HCT116 (cell line): ENCODE data around the gene WDR35. TPM values are rescaled to one million over a fixed set of nuclear protein-coding genes. Genes with fewer than 3 reads are reported as not detected.

ENCODE experiments used
- ATAC-seq: fragments of 200-7000 bp; cut with Tn5 transposase; 2 replicates; pipeline ENCODE4 v1.9.1; 2020; ENCODE audit warnings: mild to moderate bottlenecking, moderate library complexity
- BruUV-seq: library from RNA; stranded (reverse); fragments of 400-500 nt; replicated peaks from 2 replicates; lab custom pipeline; 2021; lab: Mats Ljungman, UMichigan
- CTCF ChIA-PET: fragments of 300-600 bp; sonication (Branson Sonifier 250); formaldehyde crosslinking; loops from one replicate; lab custom pipeline; 2021; ENCODE audit warnings: antibody characterized with exemption; lab: Charles Lee
- POLR2A ChIA-PET: fragments of 300-600, 350-600 bp; sonication (Branson Sonifier 250); formaldehyde crosslinking; loops from one replicate; lab custom pipeline; 2021; ENCODE audit warnings: antibody characterized with exemption; lab: Charles Lee
- RAD21 ChIA-PET, 2 experiments: fragments of 300-600 bp; sonication (Branson Sonifier 250); formaldehyde crosslinking; loops; one replicate each; lab custom pipeline; 2023; ENCODE audit warnings: low total read pairs in 2 of 2; ENCODE audit not compliant: uncharacterized antibody in 2 of 2, unreplicated experiment in 2 of 2, low non-redundant PET in 1 of 2; lab: Charles Lee
- DNase-seq: peaks from one replicate; pipeline ENCODE4 v3.0.0-alpha.2; 2010; ENCODE audit warnings: low read depth, low spot score
- H2AFZ ChIP-seq: fragments of 200-600 bp; shearing (Covaris generic), sonication (generic); 2 replicates; pipeline ENCODE4 v1.6.1; 2017; ENCODE audit warnings: low read depth, mixed run types, mixed read lengths, antibody characterized with exemption, low read length; ENCODE audit not compliant: poor library complexity, severe bottlenecking
- H3K27ac ChIP-seq: 2 replicates; pipeline ENCODE4 v1.5.1; 2012; ENCODE audit warnings: low read depth, low read length
- H3K27me3 ChIP-seq: fragments of 200-600 bp; sonication (generic); 2 replicates; pipeline ENCODE4 v1.6.1; 2016; ENCODE audit warnings: mixed run types, low read length, mixed read lengths; ENCODE audit not compliant: insufficient read depth
- H3K36me3 ChIP-seq, 2 experiments: fragments of 200-500 bp in 1 of 2; fragments of 200-600 bp in 1 of 2; sonication (Bioruptor generic) in 1 of 2; sonication (generic) in 1 of 2; 2 replicates each; pipeline versions ENCODE4 v1.5.1 to v1.6.1; 2014 to 2016; ENCODE audit warnings: low read length in 2 of 2, inconsistent platforms in 1 of 2, mixed read lengths in 1 of 2, mixed run types in 1 of 2; ENCODE audit not compliant: insufficient read depth in 2 of 2, control insufficient read depth in 1 of 2
- H3K4me1 ChIP-seq, 2 experiments: fragments of 200-600 bp in 1 of 2; sonication (generic) in 1 of 2; 2 replicates each; pipeline versions ENCODE4 v1.5.1 to v1.6.1; 2012 to 2017; ENCODE audit warnings: low read length in 2 of 2, inconsistent platforms in 1 of 2, mild to moderate bottlenecking in 1 of 2, mixed read lengths in 1 of 2, mixed run types in 1 of 2, moderate library complexity in 1 of 2; ENCODE audit not compliant: insufficient read depth in 2 of 2, control insufficient read depth in 1 of 2
- H3K4me2 ChIP-seq: fragments of 200-600 bp; sonication (generic); 2 replicates; pipeline ENCODE4 v1.6.1; 2017; ENCODE audit warnings: mixed run types, low read length, mixed read lengths
- H3K4me3 ChIP-seq, 2 experiments: fragments of 200-600 bp in 1 of 2; sonication (generic) in 1 of 2; replicated peaks in 1 of 2; 2 replicates each; pipeline ENCODE4 v1.5.1; 2011 to 2016; ENCODE audit warnings: low read length in 2 of 2, control low read depth in 1 of 2, low read depth in 1 of 2, mild to moderate bottlenecking in 1 of 2, mixed read lengths in 1 of 2, mixed run types in 1 of 2
- H3K79me2 ChIP-seq: fragments of 200-600 bp; sonication (generic); 2 replicates; pipeline ENCODE4 v1.6.1; 2017; ENCODE audit warnings: mild to moderate bottlenecking, mixed run types, low read length, moderate library complexity, mixed read lengths; ENCODE audit not compliant: insufficient read depth
- H3K9ac ChIP-seq: fragments of 200-600 bp; sonication (generic); 2 replicates; pipeline ENCODE4 v1.6.1; 2016; ENCODE audit warnings: low read length, mixed read lengths
- H3K9me2 ChIP-seq: fragments of 200-600 bp; sonication (generic), shearing (Covaris generic); 2 replicates; pipeline ENCODE4 v1.6.1; 2017; ENCODE audit warnings: mixed run types, mild to moderate bottlenecking, moderate library complexity; ENCODE audit not compliant: insufficient read depth
- H3K9me3 ChIP-seq, 2 experiments: fragments of 200-500 bp in 1 of 2; fragments of 200-600 bp in 1 of 2; sonication (Bioruptor generic) in 1 of 2; sonication (generic) in 1 of 2; 2 replicates each; pipeline ENCODE4 v1.6.1; 2014 to 2017; ENCODE audit warnings: low read length in 2 of 2, mixed read lengths in 2 of 2, inconsistent platforms in 1 of 2, low read depth in 1 of 2, mild to moderate bottlenecking in 1 of 2, mixed run types in 1 of 2, moderate library complexity in 1 of 2; ENCODE audit not compliant: control insufficient read depth in 1 of 2, insufficient read depth in 1 of 2
- H4K20me1 ChIP-seq: fragments of 200-600 bp; sonication (generic), shearing (Covaris generic); 2 replicates; pipeline ENCODE4 v1.6.1; 2017; ENCODE audit warnings: mixed run types, mild to moderate bottlenecking, moderate library complexity; ENCODE audit not compliant: insufficient read depth
- EZH2 ChIP-seq: fragments of 200-600 bp; sonication (generic); IDR thresholded peaks from 2 replicates; pipeline ENCODE4 v1.6.1; 2017; ENCODE audit warnings: antibody characterized with exemption, mixed run types
- POLR2A ChIP-seq: IDR thresholded peaks from 2 replicates; pipeline ENCODE4 v1.7.0; 2011; ENCODE audit warnings: borderline replicate concordance; ENCODE audit not compliant: insufficient read depth, insufficient read length; ENCODE audit errors: extremely low read depth
- SIN3A ChIP-seq: IDR thresholded peaks from 2 replicates; pipeline ENCODE4 v1.6.1; 2012; ENCODE audit warnings: low read depth
- SRF ChIP-seq: IDR thresholded peaks from 2 replicates; pipeline ENCODE4 v1.6.1; 2012; ENCODE audit warnings: low read depth
- ZNF274 ChIP-seq: fragments of 200-500 bp; sonication (Bioruptor generic); IDR thresholded peaks from 2 replicates; pipeline ENCODE4 v1.6.1; 2014; ENCODE audit warnings: mild to moderate bottlenecking, low read depth, low read length, inconsistent platforms
- intact Hi-C: fragments of 100-400 bp; cut with micrococcal nuclease; formaldehyde crosslinking; loops from 2 replicates; pipeline ENCODE4 v1.10.0; 2022
- total RNA-seq: library from RNA; stranded (reverse); gene quantifications from one replicate; pipeline ENCODE4 v1.2.1, GENCODE V29; 2021; ENCODE audit not compliant: unreplicated experiment
- TF ChIP-seq, protein P1 (sequence below): IDR thresholded peaks from 2 replicates; pipeline ENCODE4 v1.6.1; 2011; ENCODE audit warnings: mild to moderate bottlenecking, low read length, moderate library complexity; ENCODE audit not compliant: insufficient replicate concordance; ENCODE audit errors: extremely low read depth

WDR35 gene
- total RNA-seq, 1 experiment from 2014 or later = 9.6 TPM

- DNase-seq (no peak), ATAC-seq (no peak)
- no TSS peak for BruUV-seq
- H3K79me2 ChIP-seq = no peaks in the 10 kb centered on the region
- H3K36me3 ChIP-seq = no peaks in the 10 kb centered on the region
- ChIA-PET CTCF (no interaction called here), POLR2A (no interaction called here), RAD21 (no interaction called here)
- no peaks in the 10 kb centered on the region for H3K9me2 ChIP-seq
- TF ChIP-seq POLR2A = no peak
- TF ChIP-seq SRF = no peak
- TF ChIP-seq ZNF274 = no peak
- no peaks in the 10 kb centered on the region for H4K20me1 ChIP-seq
- no peak overlapping the region for H2AFZ ChIP-seq
- H3K4me3 ChIP-seq = no peak overlapping the region
- no peak overlapping the region for H3K9ac ChIP-seq
- intact Hi-C loops = no loop called here
- H3K4me2 ChIP-seq = no peak overlapping the region
- H3K4me1 ChIP-seq = no peaks in the 10 kb centered on the region
- no peaks in the 10 kb centered on the region for H3K9me3 ChIP-seq
- 0 out of 2 replicates have a peak, but pooled peaks cover 4% of the 10 kb centered on the region for H3K27me3 ChIP-seq
- no peak overlapping the region for H3K27ac ChIP-seq
Measured at GRCh38 chr2:19878268-19879046, 111.4 kb downstream of the WDR35 start.

DNA sequence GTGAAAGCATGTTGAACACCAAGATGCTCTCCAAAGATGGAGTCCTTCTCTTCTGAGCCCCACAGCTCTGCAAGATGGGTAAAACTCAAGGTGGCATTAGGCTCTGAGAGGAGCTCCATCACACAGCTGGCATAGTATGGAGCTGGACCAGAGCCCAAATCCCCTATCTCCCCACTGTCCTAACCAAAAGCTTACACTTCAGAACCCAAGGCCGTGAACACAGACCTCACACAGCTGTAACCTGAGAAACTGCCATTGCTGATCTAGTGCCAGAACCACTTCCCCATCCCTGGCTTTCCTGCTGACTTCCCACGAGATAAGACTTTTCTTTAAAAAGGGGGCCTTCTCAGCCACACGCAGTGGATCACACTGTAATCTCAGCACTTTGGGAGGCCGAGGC, 113.2 kb downstream of the WDR35 start:
- ChIA-PET RAD21 (no interaction called here), POLR2A (no interaction called here), CTCF (no interaction called here)
- no peaks in the 10 kb centered on the region for H3K79me2 ChIP-seq
- H3K36me3 ChIP-seq = no peaks in the 10 kb centered on the region
- H3K4me2 ChIP-seq = no peak overlapping the region
- ATAC-seq = no peak
- no peak overlapping the region for H2AFZ ChIP-seq
- H3K9me3 ChIP-seq = no peaks in the 10 kb centered on the region
- no peak overlapping the region for H3K27ac ChIP-seq
- DNase-seq = no peak
- H3K9me2 ChIP-seq = no peaks in the 10 kb centered on the region
- intact Hi-C loops = no loop called here
- no peak overlapping the region for H3K9ac ChIP-seq
- 0 out of 2 replicates have a peak, but pooled peaks cover 4% of the 10 kb centered on the region for H3K27me3 ChIP-seq
- no TSS peak for BruUV-seq
- no peak for TF ChIP-seq SIN3A
- TF ChIP-seq EZH2 = no peak
- TF ChIP-seq, protein P1, sequence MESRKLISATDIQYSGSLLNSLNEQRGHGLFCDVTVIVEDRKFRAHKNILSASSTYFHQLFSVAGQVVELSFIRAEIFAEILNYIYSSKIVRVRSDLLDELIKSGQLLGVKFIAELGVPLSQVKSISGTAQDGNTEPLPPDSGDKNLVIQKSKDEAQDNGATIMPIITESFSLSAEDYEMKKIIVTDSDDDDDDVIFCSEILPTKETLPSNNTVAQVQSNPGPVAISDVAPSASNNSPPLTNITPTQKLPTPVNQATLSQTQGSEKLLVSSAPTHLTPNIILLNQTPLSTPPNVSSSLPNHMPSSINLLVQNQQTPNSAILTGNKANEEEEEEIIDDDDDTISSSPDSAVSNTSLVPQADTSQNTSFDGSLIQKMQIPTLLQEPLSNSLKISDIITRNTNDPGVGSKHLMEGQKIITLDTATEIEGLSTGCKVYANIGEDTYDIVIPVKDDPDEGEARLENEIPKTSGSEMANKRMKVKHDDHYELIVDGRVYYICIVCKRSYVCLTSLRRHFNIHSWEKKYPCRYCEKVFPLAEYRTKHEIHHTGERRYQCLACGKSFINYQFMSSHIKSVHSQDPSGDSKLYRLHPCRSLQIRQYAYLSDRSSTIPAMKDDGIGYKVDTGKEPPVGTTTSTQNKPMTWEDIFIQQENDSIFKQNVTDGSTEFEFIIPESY = no peak
- TF ChIP-seq, all 23 proteins: peak for 0
- H3K4me3 ChIP-seq = no peak overlapping the region
- H4K20me1 ChIP-seq = no peaks in the 10 kb centered on the region
- H3K4me1 ChIP-seq = no peaks in the 10 kb centered on the region
